HG03575 (cell line): ENCODE data around the gene NLK.
"Not testable (repeated sequence)": the region's sequence is repeated elsewhere in the genome, so short reads cannot be mapped to it uniquely, and the experiment has no call there.

Source experiments
- ATAC-seq: cut with Tn5 transposase; IDR thresholded peaks from one replicate; pipeline ENCODE4 v1.9.1; 2021; ENCODE audit not compliant: unreplicated experiment, insufficient number of reproducible peaks, low FRiP score; ENCODE audit errors: extremely low read depth

NLK gene

DNA sequence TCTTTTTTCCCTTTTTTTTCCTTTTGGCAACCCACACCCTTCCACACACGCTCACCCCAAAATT, at the start of gene NLK:
TSS of gene NLK (plus strand) at position 21 of the 64 bp plus-strand sequence. CDS start 197 bp downstream, outside the sequence.
- no peak for ATAC-seq

DNA sequence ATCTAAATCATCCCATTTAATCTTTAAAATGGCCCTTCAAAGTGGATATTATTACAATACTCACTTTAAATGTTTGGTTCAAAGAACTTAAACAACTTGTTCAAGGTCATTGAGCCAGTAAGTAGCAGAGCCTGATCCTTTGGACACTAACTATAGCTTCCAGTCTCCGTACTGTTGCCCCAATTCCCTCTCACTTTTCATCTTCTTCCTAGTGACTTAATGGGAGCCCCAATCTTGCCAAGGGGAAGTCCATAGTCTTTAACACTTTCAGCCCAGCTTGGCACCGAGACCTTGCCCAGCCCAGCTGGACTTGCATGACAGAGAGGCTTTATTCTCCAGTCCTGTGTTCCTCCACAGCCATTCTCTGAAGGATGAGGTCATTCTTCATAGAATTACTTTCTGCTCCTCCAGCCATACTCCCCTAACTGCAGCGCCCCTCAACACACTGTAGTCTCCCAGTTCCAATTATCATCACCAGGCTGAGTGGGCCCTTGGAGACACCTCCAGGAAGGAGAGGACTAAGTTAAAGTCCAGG, 49.2 kb upstream of the NLK start:
- ATAC-seq = no peak

DNA sequence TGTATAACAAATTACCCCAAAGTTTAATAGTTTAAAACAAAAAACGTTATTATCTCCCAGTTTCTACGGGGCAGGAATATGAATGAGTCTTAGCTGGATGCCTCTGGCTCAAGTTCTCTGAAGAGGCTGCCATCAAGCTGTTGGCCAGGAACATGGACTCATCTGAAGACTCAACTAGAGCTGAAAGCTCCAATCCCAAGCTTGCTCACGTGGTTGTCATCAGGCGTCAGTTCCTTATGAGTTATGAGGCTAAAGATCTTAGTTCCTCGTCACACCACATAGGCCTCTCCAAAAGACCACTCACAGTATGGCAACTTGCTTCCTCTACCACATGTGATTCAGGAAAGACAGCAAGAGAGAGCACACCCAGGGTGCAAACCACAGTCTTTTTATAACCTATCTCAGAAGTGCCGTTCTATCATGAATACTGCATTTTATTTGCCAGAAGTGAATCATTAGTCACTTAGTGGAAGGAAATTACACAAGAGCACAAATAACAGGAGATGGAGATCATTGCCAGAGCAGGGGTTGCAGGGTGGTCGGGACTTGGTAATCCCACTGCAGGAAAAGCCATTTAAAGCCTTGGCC, 48.7 kb upstream of the NLK start:
- ATAC-seq = no peak

DNA sequence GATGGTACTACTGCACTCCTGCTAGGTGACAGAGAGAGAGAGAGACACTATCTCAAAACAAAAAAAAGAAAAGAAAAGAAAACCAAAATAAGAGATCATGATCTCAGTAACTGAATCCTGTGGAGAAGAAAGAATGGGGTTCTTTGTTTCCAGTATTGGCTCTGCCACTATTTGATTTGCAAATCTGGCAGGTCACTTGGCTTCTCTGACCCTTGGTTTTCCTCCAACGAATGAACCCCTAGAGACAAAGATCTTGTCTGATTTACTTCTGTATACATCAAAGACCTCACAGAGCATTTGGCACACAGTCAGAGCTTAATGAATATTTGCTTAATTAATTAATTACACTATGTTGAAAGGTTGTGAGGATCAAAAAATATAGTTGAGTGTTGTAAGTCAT, 47.9 kb upstream of the NLK start:
- no peak for ATAC-seq

DNA sequence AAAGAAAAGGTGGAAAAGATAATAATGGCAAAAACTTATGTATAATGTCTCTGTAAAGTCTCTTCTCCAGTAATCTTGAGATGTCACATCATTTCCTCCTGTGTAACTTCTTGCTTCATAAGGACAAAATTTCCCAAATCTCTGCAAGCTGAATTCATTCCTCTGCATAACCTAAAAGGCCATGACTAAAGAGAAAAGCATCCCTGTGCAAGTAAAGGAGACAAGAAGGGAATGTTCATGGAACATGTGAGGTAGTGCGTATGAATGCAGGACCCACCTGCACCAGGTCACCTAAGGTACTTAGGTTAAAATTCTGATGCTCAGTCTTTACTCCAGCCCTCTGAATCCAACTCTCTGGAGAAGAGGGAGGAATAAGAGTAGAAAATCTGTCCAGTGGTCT, 46.9 kb upstream of the NLK start:
- ATAC-seq = no peak

DNA sequence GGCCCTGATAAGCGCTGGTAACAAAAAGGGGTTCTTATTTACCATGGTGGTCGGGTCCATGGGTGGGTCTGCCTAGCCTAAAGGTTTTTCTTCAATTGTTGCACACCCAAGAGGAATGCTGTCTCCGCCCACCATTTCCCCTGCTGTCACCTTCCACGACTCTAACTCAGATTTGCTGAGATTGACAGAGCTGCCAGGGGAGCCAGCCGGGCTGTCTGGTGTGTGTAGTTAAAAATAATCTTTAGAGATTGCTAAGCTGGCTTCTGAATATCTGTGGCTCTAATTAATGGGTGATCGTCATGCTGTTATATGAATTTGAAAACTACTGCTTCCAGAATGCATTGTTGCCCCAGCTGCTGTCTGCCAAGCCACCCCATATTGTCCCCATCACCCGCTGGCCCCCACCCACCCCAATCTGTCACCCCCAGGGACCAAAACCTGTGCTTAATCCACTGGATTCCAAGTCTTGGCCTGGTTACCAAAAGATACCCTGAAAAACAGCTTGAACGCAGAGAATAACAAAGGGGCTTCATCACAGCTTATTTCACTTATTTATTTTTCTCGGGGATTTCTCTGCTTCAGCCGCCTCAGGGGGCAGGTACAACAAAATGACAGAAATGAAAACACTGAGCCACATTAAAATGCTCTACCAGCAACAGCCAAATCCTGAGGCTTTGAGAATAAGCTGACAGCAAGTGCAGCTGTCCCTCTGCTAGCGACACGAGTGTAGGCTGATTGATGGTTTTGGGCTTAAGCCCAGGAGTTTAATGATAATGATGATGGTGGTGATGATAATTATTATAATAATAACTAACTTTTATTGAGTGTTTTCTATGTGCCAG, 46.1 kb upstream of the NLK start:
- no peak for ATAC-seq

DNA sequence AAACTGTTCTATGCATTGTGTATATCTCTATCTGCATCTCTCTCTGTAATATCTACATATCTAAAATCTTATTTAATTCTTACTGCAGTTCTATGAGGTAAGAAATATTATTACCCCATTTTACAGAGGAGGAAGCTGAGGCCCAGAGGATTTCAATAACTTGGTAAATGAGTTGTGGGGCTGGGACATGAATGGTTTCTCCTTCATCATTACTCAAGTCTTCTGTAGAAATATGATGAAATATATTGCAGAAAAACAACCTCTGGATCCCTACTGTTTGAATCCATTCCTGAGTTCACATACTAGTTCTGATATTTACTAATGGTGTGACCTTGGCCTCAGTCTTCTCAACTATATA, 45.5 kb upstream of the NLK start:
- ATAC-seq = no peak

DNA sequence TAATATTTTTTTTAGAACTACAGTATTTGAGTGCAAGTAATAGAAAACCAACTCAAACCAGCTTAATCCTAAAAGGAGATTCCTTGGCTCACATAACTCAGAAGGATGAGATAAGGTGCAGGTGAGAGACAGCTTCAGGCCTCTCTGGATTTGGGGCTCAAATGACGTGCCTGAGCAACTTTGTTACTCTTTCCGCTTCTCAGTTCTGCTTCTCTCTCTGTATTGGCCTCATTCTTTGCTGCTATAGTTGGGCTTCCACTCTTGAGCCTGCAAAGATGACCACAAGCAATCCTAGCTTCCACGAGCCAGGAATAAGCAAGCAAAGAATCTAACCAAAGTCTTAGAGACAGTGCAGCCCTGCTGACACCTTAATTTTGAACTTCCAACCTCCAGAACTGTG, 45.0 kb upstream of the NLK start:
- ATAC-seq = no peak

DNA sequence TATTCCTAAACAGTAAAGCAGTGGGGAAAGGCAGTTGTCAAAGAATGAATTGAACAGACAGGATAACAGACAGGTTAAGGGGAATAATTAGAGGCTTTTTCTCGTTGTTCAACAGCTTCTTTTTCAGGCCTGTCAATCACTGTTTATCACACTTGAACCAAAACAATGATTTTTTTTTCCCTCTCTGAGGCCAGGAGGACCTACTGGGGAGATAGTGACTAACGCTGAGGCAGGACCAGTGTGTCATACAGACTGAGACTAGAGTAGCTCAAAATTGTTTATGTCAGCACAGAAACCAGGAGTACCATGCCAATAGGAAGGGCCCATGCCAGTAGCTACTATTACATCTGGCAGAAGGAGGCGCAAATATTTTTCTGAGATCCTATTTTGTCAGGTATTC, 41.3 kb upstream of the NLK start:
- no peak for ATAC-seq

DNA sequence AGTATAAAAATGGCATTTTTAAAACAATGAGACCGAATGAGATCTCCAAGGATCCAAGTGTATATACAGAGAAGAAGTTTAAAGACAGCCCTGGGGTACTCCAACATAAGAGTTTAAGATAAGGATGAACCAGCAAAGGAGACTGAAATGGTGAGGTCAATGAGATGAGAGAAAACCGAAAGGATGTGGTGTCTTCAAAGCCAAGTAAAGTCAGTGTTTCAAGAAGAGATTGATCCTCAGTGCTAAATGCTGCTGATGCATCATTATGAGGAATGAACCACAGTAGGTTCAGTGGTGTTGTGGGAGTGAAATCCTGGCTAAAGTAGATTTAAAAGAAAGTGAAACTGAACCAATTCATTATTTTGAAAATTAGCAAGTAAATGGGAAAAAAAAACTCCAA, 38.1 kb upstream of the NLK start:
- ATAC-seq = no peak

DNA sequence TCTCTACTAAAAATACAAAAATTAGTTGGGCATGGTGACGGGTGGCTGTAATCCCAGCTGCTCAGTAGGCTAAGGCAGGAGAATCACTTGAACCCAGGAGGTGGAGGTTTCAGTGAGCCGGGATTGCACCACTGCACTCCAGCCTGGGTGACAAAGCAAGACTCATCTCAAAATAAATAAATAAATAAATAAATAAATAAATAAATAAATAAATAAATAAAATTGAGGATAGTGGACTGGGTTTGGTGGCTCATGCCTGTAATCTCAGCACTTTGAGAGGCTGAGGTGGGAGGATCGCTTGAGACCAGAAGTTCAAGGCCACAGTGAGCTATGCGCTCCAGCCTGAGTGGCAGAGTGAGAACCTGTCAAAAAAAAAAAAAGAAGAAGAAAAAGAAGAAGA, 34.6 kb upstream of the NLK start:
- ATAC-seq = not testable (repeated sequence)

DNA sequence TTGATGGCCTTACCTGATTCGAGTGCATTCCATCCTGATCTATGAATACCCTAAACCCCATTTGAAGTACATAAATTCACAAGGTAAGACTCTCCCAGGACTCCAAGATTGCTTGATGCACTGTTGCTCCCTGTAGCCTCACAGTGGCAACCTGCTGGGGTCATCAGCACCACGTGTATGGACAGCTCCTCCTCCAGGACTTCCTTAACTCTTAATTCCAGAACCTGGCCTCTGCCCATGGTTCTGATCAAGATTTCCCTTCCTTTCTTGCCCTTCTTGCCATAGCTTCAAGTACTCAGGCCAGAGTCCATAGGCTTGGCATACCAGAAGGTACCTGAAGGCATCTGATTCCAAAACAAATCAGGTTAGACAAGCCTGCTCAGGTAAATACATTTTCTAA, 34.0 kb upstream of the NLK start:
- ATAC-seq = no peak

DNA sequence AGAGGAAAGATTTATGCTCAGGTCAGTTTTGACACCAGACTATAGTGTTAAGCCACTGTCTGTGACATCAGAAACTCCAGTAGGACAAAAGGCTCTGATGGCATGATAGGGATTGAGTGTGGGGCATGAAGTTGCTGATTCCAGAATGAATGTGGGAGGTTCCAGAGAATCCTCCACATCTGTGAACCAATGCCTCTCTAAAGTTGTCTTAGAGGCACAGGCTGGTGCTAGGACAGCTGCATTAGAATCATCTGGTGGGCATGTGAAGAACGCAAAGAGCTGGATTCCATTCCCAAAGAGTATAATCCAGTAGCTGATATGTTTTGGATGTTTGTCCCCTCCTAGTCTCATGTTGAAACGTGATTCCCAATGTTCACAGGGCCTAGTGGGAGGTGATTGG, 32.1 kb upstream of the NLK start:
- ATAC-seq = no peak

DNA sequence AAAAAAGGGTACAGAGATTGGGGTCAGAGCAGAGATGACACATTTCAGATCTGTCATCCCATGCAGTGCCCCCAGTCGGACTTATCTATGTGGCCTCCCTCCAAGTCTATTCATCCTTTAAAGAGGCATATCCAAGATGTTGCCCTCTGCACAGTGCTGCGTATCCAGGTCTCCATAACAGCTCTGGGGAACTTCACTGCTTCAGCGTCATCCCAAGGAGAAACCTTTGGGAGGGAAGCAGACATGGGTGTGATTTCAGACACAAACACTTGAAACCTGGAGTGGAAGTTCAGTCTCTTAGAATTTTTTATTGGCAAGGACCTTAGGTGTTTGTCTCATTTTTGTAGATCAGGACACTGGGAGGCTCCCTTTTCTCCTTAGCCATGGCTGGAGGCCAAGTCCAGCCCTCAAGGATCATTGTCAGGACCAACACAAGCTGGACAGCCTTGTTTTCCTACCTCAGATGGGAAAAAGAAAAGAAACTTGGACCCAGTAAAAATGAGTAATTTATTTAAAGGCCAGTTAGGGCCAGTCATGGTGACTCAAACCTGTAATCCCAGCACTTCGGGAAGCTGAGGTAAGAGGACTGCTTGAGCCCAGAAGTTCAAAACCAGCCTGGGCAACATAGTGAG, 23.9 kb upstream of the NLK start:
- no peak for ATAC-seq

DNA sequence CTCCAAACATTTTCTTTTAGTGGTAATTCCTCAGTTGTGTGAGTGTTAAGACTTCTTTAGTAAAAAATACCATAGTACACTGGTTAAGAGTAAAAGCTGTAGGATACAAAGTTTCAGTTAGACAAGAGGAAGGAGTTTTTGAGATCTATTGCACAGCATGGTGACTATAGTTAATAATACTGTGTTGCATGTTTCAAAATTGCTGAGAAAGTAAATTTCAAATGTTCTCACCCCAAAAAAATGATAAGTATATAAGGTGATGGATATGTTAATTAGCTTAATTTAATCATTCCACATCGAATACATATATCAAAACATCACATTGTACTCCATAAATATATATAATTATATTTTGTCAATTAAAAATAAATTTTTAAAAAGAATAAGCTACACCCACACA, 22.0 kb upstream of the NLK start:
- ATAC-seq = no peak

DNA sequence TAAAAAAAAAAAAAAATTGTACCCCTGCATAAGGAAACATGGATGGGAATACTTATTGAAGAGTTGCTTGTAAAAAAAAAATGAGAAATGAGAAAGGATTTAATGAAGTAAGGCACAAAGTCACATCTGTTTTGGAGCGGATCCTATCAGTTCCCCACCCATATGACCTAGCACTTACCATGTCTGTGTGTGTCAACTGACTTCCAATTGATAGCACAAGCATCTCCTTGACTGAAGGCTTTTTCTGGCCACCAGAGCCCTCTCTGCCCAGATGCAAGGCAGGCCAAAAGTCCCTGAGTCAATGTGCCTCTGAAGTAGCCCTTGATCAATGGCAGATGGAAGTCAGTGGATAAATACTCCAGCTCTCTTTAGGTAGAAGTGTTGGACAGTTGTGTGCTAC, 13.4 kb upstream of the NLK start:
- no peak for ATAC-seq

DNA sequence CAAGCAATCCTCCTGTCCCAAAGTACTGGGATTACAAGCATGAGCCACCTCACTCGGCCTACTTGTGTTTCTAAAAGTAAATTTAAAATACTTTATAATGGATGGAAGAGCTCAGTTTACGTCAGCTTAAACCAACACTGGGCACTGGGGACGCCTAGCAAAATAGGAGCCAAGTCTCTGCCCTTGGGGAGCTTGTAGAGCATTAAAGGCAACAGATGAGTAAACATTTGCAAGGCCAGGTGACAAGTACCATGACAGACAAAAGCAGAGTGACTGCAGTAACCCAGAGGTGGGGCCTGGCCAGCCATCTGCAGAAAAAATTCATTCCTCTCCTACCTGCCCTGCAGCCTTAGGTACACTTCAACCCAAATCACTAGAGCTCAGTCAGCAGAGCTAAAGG, 12.1 kb upstream of the NLK start:
- ATAC-seq = no peak

DNA sequence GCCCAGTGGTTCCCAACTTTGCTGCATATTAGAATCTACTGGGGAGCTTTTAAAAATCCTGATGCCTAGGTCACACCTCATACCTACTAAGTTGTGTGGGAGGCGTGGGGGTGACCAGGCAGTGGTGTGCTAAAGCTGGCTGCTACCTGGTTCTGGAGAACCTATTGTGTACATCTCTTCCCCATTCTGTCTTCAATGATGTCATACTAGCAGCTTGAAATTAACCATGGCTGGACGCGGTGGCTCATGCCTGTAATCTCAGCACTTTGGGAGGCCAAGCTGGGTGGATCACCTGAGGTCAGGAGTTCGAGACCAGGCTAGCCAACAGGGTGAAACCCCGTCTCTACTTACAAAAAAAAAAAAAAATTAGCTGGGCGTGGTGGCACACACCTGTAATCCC, 11.3 kb upstream of the NLK start:
- no peak for ATAC-seq

DNA sequence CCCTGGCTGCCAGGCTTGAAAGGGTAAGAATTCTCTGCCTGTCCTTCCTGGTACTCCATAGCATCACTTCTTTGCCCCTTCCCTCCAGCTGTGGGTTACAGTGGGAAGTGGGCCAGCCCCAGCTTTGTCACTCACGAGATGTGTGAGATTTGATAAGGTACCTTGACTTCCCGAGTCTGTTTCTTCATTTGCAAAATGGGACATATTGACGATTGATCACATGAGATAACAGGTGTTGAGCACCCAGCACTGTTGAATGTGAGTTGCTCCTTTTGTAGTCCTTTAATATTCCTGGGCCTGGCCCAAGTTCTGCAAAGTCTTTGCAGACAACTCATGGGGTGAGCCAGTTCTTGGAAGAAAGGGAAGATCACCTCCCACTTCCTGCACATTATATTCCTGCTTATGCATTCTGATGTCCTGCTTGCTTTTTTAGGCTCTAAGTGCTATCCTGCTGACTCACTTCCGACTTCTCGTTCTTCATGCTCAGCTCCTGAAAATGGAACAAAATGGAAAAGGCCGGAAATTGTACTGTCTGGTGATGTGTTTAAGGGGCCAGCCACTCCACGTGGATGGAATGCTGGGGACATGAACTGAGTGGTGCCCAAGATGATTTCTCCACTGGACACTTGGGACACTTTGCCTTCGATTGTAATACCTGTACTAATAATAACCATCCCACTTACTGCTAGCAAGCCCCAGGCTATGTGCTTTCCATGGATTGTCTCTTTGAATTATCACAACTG, 8.3 kb upstream of the NLK start:
- no peak for ATAC-seq

DNA sequence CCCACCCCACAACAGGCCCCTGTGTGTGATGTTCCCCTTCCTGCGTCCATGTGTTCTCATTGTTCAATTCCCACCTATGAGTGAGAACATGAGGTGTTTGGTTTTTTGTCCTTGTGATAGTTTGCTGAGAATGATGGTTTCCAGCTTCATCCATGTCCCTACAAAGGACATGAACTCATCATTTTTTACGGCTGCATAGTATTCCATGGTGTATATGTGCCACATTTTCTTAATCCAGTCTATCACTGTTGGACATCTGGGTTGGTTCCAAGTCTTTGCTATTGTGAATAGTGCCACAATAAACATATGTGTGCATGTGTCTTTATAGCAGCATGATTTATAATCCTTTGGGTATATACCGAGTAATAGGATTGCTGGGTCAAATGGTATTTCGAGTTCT, 7.0 kb upstream of the NLK start:
- ATAC-seq = not testable (repeated sequence)
